GM03348 (cell line): ENCODE results near the gene NADK.

Source experiments
- DNase-seq: peaks from one replicate; pipeline ENCODE4 v3.0.0; 2012; ENCODE audit warnings: low spot score

The NADK gene

DNA sequence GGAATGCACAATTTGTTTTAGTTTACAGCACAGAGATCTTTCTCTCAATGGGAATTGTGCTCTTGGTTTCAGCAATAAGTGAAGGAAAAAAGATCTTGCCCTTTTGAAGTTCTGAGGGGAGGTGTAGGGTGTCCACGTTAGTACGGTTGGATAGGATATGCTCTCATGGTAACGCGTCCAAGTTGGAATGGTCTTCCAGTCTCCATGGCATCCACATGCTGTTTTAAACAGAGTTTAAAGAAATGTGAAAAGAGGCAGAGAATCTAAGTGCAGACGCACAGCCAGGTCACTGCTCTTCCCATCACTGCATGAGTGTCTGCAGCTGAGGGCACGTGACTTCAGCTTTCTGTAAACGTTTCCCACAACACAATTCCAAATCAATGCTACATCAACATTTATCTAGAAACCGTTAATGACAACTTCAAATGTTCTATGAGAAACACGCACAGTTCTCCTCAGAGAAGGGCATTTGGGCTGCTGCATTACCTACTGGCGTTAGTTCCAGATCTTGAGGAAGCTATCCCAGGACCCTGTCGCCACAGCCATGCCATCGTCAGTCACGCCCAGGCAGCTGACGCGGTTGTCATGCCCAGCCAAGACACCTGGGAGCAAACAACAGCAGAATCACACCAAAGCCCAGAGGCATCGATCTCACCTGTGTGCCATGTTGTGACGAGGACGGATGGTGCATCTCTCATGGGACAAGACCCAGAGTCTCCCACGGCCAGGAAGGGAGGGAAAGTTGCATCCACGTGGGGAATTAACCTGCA, 8.8 kb upstream of the NADK start:
- no peak for DNase-seq

DNA sequence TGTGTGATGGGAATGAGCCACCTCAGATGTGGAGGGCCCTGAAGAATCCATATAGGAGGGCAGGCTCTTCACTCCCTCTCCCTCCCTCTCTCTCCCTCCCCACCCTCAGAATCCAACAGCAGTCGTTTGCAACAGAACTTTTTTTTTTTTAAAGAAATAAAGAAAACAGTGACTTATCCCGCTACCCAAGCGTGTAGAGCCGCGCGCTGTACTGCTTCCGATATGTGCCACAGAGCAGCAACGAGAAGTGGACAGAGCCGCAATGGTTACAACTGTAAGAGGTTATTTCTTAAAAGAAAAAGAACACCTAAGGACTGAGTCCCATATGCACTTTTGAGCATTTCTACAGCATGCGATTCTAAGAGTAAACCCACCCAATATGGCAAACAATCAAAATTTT, 7.4 kb upstream of the NADK start:
- no peak for DNase-seq

DNA sequence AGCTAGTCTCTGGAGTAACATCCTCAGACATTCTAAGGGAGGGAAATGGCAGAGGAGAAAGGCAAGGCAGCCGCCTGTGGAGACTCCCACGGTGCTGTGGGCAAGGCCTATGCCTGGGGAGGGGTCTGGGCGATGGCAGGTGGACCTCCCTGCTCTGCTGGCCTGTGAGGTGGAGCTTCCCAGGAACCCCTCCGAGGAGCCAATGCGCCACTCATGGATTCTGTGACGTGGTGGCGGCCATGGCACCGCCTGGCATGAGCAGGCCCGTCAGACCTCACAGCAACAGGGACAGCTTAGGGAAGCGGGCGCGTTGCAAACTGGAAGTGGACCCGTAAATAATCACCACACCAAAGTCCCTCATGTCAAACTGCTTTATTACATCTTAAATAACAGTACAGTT, 6.7 kb upstream of the NADK start:
- no peak for DNase-seq

GRCh38 chr1:1783320-1783719, 5.0 kb upstream of the NADK start:
- no peak for DNase-seq

DNA sequence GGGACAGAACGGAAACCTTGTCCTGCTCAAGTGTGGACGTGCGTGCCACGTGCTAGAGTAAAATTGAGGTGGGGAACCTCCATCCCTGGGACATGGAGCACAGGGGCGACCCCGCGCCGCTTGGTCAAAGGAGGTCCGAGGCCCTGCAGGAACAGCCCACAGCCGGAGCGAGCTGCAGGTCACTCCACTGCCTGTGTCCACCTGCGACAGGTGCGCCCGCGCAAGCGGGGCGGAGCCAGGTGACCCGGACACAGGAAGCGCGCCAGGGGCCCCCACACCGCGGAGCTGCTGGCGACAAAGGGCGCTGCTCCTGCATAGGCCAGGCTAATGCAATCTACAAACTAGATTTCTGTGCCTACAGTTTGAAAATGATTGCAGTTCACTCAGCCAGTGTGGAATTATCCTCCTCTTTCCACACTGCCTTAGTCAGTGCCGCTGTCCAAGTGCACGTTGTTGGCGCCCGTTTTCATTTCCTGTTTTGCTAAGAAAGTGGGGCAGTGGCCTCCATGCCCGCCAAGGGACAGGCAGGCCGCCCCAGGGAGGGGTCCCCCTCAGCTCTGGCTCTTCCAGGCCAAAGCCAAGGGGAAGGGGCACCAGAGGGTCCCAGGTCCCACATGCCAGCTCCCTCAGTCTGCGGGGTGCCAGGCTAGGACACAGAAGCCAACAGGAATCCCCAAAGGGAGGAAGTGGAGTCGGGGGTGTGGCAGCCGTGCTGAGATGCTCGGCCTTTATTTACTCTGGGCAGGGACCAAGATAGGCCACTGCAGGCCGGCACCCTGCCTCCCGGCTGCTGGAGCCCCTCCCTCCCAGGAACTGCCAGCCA, 4.3 kb upstream of the NADK start:
- peak; percentile 79 for DNase-seq

DNA sequence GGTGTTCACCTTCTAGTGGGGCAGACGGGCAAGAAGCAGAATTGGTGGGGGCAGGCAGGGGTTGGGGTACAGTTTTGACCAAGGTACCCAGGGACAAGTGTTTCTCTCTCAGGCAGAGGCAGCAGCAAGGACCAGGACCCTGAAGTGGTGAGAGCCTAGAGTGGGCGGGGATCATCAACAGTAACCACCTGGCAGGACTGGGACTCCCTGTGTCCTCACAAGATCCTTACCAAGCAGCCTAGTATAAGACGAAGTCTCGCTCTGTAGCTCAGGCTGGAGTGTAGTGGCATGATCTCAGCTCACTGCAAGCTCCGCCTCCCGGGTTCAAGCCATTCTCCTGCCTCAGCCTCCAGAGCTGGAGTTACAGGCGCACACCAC, 3.2 kb upstream of the NADK start:
- no peak for DNase-seq

DNA sequence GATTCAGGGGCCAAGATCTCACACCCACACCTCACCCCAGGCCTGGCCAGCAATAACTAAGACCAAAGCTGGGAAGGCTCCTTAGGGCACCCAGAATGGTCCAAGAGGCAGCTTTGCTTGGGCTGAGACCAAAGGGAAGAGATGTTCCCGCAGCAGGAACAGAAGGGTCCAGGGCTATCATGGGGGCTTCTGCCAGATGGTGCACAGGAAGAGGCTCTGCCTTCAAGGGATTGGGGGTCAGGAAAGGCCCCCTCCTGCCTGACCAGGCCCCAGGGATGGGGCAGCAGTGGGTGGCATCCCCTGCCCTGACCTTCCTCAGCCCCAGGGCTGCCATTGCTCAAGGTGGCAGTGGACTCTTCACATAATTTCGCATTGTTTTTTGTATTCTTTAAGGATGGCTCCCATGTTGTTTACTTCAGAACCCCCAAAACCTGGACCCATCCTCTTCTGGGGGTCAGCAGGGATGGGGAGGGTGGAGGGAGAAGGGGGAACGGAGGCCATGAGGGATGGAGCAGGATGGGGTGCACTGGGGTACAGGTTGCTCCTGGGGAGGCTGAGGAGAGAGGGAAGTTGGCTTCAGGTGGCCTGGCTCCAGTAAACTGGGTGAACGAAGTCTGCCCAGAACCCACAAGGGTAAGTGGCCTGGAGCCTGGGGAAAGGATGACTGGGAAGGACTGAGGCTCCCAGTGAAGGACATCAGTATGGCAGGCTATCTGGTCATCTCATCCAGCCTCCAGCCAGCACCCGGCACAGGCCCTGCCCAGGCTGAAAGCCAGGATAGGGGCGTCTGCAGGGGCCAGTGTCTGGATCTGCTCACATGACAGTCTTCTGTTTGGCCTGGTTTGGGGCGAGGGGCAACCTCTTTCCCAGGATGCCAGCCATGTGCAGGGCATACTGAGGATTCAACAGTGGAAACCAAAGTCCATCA, 2.6 kb upstream of the NADK start:
- DNase-seq: no peak

DNA sequence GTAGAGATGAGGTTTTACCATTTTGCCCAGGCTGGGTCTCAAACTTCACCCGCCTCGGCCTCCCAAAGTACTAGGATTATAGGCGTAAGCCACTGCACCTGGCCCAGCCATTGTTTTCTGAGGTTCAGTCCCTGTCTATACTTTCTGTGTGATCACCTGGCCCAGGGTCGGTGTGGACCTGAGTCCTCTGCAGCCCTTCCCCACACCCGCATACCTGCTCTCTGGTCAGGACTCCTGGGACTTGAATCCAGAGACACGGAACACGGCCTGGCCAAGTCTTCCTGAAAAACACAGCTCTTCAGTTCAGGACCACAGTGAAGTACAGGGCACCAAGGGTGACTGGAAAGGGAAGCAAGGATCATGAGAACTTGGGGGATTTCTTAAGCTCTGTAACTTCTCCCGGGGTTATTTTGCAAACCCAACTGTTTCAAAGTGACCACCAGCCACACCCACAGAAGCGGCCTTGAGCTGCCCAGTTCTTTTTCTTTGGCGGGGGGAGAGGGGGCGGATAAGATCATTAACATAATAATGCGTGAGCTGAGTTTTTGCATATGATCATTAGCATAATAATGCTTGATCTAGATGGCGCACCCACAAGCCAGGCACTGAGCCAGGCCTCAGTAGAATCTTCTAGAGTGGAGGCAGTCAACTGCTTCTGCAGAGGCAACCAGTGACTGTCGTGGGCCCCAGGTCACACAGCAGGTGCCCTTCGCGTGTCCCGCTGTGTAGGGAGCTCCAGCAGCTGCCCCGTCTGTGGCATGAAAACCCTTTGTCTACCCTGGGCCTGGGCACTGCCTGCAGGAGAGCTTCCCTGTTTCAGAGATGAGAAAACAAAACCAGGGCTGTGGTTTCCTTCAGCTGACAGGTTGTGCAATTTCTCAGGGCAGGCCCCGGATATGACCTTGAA, 1.7 kb upstream of the NADK start:
- DNase-seq: peak; percentile 77

DNA sequence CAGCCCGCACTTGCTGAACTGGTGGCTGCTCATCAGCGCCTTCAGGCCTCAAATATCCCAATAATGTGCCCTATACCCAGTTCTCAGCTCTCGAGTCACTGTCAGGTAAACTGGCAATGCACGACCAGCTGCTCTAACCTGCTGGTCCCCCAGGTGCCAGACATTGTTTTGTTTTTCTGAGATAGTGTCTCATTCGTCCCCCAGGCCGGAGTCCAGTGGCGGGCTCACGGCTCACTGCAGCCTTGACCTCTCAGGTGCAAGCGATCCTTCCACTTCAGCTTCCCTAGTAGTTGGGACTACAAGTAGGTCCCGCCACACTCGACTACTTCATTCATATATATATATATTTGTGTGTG, 1.0 kb upstream of the NADK start:
- DNase-seq: no peak

DNA sequence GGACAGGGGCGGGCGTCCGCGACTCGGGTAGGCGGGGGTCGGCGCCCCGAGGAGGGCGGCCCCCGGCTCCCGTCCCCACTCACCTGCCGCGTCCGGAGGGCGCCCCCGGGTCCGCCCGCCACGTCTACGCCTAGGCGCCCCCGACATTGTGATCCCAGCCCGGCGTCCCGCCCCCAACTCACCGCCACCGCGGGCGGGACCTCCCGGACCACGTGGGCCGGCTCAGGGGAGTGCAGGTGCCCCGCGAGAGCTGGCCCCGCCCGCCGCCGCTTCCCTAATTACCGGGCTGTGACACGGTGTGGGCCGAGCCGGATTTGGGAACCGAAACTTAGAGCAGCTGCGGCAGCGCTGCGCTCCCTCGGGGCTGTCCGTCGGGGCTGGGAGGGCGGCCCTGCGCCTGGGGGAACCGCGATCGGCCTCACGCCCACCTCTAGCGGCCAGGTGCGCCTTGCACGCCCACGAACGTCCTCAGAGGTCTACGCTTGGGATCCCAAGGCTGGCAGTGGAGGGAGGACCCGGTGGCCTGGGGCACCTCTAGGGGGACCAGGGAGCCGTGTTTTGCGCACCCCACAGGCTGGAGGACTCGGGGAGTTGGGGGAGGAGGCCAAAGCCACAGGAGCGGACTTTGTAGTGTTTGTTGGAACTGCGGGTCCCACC, 521 bp upstream of the NADK start:
- peak; percentile 51 for DNase-seq

- peak; percentile 55 for DNase-seq
Measured at GRCh38 chr1:1777583-1777899, 729 bp downstream of the NADK start.

- DNase-seq: no peak
Measured at GRCh38 chr1:1776672-1777582, 1.3 kb downstream of the NADK start.

DNA sequence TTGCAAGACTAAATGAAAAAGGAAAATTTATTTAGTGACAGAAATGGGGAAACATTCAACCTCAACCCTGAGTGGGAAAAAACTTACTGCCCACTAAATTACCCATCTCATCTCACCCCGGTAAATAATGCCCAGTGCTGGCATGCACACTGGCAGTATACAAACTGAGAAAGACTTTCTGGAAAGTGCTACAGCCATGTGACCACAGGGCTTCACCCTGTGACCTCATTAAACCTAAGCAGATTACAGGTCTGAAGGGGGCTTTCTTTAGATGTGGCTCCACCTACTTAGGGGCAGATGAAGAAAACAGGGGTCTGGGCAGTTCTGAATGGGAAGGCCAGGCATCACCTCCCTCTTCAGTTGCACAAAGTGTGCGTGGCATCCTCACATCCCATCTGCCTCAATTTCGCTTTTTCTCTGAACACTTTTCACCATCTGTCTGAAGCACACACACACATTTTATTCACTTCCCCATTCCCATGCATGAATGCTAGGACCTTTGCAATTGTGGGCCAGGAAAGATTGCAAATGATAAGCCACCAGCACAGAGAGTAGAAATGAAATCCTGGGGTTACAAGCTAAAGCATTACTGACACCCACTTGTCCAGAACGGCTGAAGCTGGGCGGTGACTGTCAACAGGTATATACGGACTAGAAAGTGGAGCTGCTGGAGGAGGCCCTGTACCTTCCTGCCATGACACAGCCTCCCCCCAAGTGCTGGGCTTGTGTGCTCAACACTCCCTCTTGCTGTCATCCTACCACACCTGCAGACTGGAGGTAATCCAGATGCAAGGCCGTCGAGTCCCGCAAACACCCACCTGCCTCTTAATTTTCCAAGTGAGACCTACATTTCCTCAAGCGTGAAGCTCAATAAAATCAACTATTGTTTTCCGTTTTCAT, 2.7 kb downstream of the NADK start:
- DNase-seq: no peak

- no peak for DNase-seq
Measured at GRCh38 chr1:1773874-1774273, 4.4 kb downstream of the NADK start.

DNA sequence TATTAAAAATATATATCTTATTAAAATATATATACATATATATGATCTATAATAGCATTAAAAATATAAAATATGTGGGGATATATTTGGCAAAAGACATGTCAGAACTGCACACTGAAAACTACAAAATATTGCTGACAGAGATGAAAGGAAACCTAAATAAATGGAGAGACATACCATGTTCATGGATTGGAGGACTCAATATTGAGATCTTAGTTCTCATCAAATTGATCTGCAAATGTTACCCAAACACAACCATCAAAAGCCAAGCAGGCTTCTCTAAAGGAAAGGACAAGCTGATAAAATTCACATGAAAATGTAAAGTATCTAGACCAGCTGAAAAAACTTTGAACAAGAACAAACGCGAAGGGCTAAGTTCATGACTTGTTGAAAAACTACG, 7.2 kb downstream of the NADK start:
- no peak for DNase-seq

- no peak for DNase-seq
Measured at GRCh38 chr1:1770102-1770501, 8.2 kb downstream of the NADK start.

- no peak for DNase-seq
Measured at GRCh38 chr1:1768249-1768992, 9.8 kb downstream of the NADK start.

DNA sequence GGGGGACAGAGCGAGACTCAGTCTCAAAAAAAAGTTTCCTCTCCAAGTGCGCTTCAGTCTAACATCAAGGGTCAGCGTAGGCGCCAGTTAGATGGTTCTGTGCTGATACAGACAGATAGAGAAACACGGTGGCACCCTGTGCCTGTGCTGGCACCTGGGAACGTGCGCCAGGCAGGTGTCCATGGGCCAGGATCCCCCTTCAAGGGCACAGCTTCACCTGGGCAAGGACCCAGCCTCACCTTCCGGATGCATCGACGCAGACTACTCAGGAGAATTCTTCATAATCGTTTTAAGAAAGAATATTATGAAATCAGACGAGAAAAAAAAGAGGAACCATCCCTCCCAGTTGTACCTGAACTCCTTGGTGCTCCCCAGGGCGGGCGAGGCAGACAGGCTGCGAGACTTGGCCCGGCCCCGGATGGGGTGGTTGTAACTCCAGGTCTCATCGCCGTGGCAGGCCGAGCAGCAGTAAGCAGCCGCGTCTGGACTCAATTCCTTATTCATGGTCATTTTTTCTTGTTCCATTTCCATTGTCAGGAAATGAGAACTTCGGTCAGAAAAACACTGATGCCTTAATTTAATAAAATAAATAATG, 13.3 kb downstream of the NADK start:
- no peak for DNase-seq
